NK-92 treated with Interleukin-12 subunit alpha and Interleukin-12 subunit beta, amount 100 ng/mL, for 24 hours (cell line): Measurements from ENCODE around the gene PYDC1.
"Not testable (repeated sequence)": the region's sequence is repeated elsewhere in the genome, so short reads cannot be mapped to it uniquely, and the experiment has no call there.

Experiments
- DNase-seq: peaks from one replicate; lab custom pipeline; 2025; lab: John Stamatoyannopoulos, UW

The PYDC1 gene

GRCh38 chr16:31179219-31179746 is 37.7 kb downstream of the PYDC1 start:
- no peak for DNase-seq

- no peak for DNase-seq
Observed at GRCh38 chr16:31177136-31177535, 39.8 kb downstream of the PYDC1 start.

DNA sequence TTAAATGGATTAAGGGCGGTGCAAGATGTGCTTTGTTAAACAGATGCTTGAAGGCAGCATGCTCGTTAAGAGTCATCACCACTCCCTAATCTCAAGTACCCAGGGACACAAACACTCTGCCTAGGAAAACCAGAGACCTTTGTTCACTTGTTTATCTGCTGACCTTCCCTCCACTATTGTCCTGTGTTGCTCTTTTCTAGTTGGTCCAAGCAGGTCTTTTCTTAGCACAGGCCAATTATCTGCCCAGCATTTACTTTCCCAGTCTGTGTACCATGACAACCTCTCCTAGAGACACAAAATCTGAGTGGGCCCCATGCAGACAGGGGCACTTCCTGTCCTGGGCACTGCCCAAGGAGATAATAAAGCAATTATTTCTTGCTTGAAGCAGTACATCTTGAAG is 46.9 kb downstream of the PYDC1 start:
- DNase-seq: not testable (repeated sequence)

DNA sequence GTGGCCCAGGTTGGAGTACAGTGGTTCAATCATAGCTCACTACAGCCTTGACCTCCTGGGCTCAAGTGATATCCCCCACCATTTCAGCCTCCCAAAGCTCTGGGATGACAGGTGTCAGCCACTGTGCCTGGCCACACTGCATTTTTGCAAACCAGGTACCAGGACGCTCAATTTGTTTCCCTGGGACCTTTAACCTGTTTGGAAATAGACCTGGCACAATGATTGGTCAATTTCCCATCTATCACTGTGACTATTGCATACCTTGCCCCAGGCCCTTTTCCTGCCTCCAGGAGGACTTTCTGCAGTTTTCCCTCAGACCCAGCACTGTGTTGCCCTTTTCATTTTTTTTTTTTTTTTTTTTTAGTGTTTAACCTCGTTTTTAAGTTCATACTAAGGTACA is 48.1 kb downstream of the PYDC1 start:
- no peak for DNase-seq

- no peak for DNase-seq
Observed at GRCh38 chr16:31167315-31167714, 49.6 kb downstream of the PYDC1 start.
